Muscle of back (tissue), 11 donors: ENCODE results near the gene DPCD. TPM values are rescaled to one million over a fixed set of nuclear protein-coding genes. Genes with fewer than 3 reads are reported as not detected.
"Not testable (repeated sequence)": the region's sequence is repeated elsewhere in the genome, so short reads cannot be mapped to it uniquely, and the experiment has no call there.

Source experiments
- DNase-seq, 3 donors: peaks; one replicate each; pipeline versions ENCODE4 v3.0.0 to v3.0.0-alpha.2; 2013
- polyA plus RNA-seq, 10 donors: library from polyadenylated mRNA; unstranded; fragments of 120-200 nt; gene quantifications; one replicate each; pipeline ENCODE4 v1.2.1, GENCODE V29; 2013; ENCODE audit not compliant: insufficient read length in 10 of 10

The DPCD gene
- polyA plus RNA-seq, 10 donors, result 11.7 to 22.8 (median 15.4) TPM

- DNase-seq, result no peak
These were observed 7.4 kb upstream of the DPCD start for GRCh38 chr10:101580486-101581399.

- DNase-seq, result no peak
These were observed 2.3 kb upstream of the DPCD start for GRCh38 chr10:101585841-101586240.

- no peak for DNase-seq
These were observed 758 bp downstream of the DPCD start for GRCh38 chr10:101588879-101589278.

GRCh38 chr10:101593331-101593730 lies 5.2 kb downstream of the DPCD start:
- DNase-seq, result not testable (repeated sequence)

GRCh38 chr10:101595591-101596433 lies 7.7 kb downstream of the DPCD start:
- peak in 1 of 3 donors; percentile 42 for DNase-seq

GRCh38 chr10:101597091-101597900 lies 9.2 kb downstream of the DPCD start:
- DNase-seq, result no peak

- DNase-seq, result no peak
These were observed 13.4 kb downstream of the DPCD start for GRCh38 chr10:101601541-101601940.

- DNase-seq, result peak; percentile 50 to 79 (median 70)
These were observed 14.8 kb downstream of the DPCD start for GRCh38 chr10:101602761-101603398.

GRCh38 chr10:101607124-101607523 lies 19.0 kb downstream of the DPCD start:
- DNase-seq, result no peak

- no peak for DNase-seq
These were observed 21.4 kb downstream of the DPCD start for GRCh38 chr10:101609481-101609880.

- DNase-seq, result no peak
These were observed 23.2 kb downstream of the DPCD start for GRCh38 chr10:101611096-101611905.

GRCh38 chr10:101612086-101612485 lies 24.0 kb downstream of the DPCD start:
- no peak for DNase-seq

- DNase-seq, result no peak
These were observed 24.8 kb downstream of the DPCD start for GRCh38 chr10:101612872-101613271.

- DNase-seq, result no peak
These were observed 25.5 kb downstream of the DPCD start for GRCh38 chr10:101613646-101614045.

GRCh38 chr10:101614663-101615524 lies 26.8 kb downstream of the DPCD start:
- DNase-seq, result no peak

GRCh38 chr10:101615525-101616116 lies 27.5 kb downstream of the DPCD start:
- no peak for DNase-seq

GRCh38 chr10:101616415-101617101 lies 28.4 kb downstream of the DPCD start:
- DNase-seq, result no peak

GRCh38 chr10:101617102-101617823 lies 29.1 kb downstream of the DPCD start:
- DNase-seq, result no peak
